Neural crest cell (in vitro differentiated cells): ENCODE results near the gene PANX2. TPM values are rescaled to one million over a fixed set of nuclear protein-coding genes. Genes with fewer than 3 reads are reported as not detected.

Source experiments
- DNase-seq: peaks from one replicate; pipeline ENCODE4 v3.0.0; 2021; ENCODE audit warnings: low read depth, mixed read lengths, low spot score
- H3K27ac Mint-ChIP-seq: one replicate; pipeline ENCODE4 v1.8.0; 2021; ENCODE audit warnings: mild to moderate bottlenecking, mixed read lengths; ENCODE audit not compliant: unreplicated experiment
- H3K27me3 Mint-ChIP-seq: 2 replicates; pipeline ENCODE4 v1.8.0; 2021; ENCODE audit warnings: low read depth, mild to moderate bottlenecking, mixed read lengths
- H3K36me3 Mint-ChIP-seq: 2 replicates; pipeline ENCODE4 v1.8.0; 2021; ENCODE audit warnings: low read depth, mild to moderate bottlenecking, mixed read lengths
- H3K4me1 Mint-ChIP-seq: 2 replicates; pipeline ENCODE4 v1.8.0; 2021; ENCODE audit warnings: mixed read lengths
- H3K4me3 Mint-ChIP-seq: one replicate; pipeline ENCODE4 v1.8.0; 2021; ENCODE audit warnings: mild to moderate bottlenecking, mixed read lengths
- H3K9me3 Mint-ChIP-seq: 2 replicates; pipeline ENCODE4 v1.8.0; 2021; ENCODE audit warnings: mixed read lengths
- total RNA-seq: library from RNA; stranded (reverse); gene quantifications from 2 replicates; pipeline ENCODE4 v1.2.1, GENCODE V29; 2021
- TF ChIP-seq, protein P1 (sequence below): fragments of 200-600 bp; sonication (generic); conservative IDR thresholded peaks from 2 replicates; pipeline ENCODE4 v1.5.0; 2021; ENCODE audit warnings: antibody characterized with exemption, mild to moderate bottlenecking

Gene PANX2
- total RNA-seq, 1 donor from 2014 or later: 2.5 TPM

DNA sequence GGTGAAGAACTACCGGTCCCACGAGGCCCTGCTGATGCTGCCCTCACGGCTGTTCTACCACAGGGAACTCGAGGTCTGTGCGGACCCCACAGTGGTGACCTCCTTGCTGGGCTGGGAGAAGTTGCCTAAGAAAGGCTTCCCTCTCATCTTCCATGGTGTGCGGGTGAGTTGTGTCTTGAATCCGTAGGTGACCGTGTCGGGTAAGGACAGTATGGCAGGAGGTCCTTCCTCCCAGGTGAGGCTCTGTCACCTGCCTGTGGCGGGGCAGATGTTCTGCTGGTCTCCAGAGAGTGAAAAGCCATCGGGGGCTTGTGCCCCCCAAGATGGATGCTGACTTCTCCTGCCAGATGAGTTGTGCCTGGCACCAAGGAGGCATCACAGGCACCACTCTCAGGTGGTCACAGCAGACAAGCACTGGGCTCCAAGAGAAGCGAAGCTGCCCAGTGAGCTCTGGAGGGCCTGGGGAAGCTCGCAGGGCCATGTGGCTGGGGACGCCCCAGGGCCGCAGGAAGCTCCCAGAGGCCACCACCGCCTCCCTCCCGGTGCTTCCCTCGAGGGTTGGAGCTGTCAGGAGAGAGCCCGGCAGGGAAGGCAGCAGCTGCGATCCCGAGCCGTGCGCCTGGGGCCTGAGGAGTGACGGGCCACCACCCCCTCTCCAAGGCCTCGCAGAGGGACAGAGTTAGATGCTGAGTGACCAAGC, 17.3 kb upstream of the PANX2 start:
- no peak overlapping the region for H3K27ac Mint-ChIP-seq
- no peaks in the 10 kb centered on the region for H3K36me3 Mint-ChIP-seq
- TF ChIP-seq, protein P1, sequence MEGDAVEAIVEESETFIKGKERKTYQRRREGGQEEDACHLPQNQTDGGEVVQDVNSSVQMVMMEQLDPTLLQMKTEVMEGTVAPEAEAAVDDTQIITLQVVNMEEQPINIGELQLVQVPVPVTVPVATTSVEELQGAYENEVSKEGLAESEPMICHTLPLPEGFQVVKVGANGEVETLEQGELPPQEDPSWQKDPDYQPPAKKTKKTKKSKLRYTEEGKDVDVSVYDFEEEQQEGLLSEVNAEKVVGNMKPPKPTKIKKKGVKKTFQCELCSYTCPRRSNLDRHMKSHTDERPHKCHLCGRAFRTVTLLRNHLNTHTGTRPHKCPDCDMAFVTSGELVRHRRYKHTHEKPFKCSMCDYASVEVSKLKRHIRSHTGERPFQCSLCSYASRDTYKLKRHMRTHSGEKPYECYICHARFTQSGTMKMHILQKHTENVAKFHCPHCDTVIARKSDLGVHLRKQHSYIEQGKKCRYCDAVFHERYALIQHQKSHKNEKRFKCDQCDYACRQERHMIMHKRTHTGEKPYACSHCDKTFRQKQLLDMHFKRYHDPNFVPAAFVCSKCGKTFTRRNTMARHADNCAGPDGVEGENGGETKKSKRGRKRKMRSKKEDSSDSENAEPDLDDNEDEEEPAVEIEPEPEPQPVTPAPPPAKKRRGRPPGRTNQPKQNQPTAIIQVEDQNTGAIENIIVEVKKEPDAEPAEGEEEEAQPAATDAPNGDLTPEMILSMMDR: no peak
- H3K9me3 Mint-ChIP-seq: no peaks in the 10 kb centered on the region
- DNase-seq: no peak
- no peak overlapping the region for H3K4me3 Mint-ChIP-seq
- peaks cover 13% of the 10 kb centered on the region for H3K27me3 Mint-ChIP-seq
- H3K4me1 Mint-ChIP-seq: no peaks in the 10 kb centered on the region

DNA sequence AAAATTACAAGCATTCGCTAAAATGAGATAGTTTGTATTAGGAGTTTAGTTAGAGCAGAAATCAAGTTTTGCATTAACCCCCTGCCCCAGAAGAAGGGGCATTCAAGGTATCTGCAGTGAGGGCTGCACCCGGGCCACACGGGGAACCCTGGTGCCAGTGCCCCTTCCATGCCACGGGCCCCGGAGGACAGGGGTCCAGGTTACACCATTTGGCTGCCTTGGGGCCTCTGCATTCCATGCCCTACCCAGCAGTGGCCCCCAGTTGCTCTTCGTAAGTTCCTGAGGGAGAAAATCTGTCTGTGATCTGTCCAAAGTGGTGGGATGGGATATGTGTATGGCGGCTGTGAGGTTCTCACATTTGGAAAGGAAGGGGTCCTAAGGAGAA, 16.8 kb upstream of the PANX2 start:
- H3K36me3 Mint-ChIP-seq: no peaks in the 10 kb centered on the region

DNA sequence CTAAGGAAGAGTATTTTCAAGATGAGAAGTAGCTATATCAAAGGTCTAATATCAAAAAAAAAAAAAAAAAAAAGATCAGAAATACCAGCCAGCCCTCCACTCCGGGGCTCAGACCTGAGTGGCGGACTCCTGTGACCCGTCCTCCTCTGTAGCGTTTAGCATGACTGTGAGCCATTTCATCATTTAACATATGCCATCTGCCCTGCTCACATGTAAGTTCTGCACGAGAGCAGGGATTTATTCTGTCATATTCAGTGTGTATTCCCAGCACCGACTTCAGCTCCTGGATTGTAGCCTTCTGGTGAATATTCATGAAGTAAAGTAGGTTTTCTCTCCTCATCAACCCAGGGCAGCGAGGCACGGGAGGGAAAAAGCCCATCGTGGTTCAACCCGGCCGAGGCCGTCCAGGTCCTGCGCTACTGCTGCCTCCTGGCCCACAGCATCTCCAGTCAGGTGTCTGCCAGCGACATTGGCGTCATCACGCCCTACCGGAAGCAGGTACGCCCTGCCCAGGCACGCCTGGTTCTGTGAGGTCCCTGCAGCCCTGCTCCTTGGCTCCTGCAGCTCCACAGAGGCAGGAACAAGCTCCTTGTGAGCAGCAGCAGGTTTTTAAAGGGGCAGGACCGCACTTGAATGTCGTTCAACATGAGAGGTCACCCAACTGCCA, 12.7 kb upstream of the PANX2 start:
- Mint-ChIP-seq H3K36me3 (no peaks in the 10 kb centered on the region), H3K27me3 (peaks cover 27% of the 10 kb centered on the region), H3K4me3 (no peak overlapping the region), H3K9me3 (no peaks in the 10 kb centered on the region), H3K4me1 (no peaks in the 10 kb centered on the region), H3K27ac (no peak overlapping the region)
- DNase-seq: no peak
- TF ChIP-seq, protein P1: no peak

More for the DNA sequence above, 16.8 kb upstream of the PANX2 start:
- TF ChIP-seq, protein P1: no peak
- peaks cover 16% of the 10 kb centered on the region for H3K27me3 Mint-ChIP-seq
- no peak overlapping the region for H3K4me3 Mint-ChIP-seq
- no peaks in the 10 kb centered on the region for H3K4me1 Mint-ChIP-seq
- H3K9me3 Mint-ChIP-seq: no peaks in the 10 kb centered on the region
- no peak for DNase-seq
- H3K27ac Mint-ChIP-seq: no peak overlapping the region

DNA sequence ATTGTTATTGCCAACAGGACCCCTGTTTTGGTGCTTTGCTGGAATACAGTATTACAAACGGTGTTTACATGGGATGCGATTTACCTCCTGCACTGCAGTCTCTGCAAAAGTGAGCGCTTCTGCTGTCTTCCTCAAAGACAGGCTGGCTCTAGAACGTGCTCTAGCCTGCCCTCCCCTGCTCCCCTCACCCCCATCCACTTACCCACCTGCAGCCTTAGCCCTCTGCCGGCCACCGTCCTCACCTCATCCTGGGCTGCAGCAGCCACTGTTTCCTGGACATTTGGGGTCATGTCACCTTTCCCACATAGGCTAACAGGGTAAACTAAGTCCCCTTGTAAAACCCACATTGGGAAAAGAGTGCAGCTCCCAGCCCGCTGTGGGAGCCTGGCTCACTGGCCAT, 9.6 kb upstream of the PANX2 start:
- no peak for DNase-seq
- H3K36me3 Mint-ChIP-seq: no peaks in the 10 kb centered on the region
- peak overlapping the region; percentile 19 for H3K27ac Mint-ChIP-seq
- peaks cover 36% of the 10 kb centered on the region for H3K27me3 Mint-ChIP-seq
- no peaks in the 10 kb centered on the region for H3K4me1 Mint-ChIP-seq
- H3K9me3 Mint-ChIP-seq: no peaks in the 10 kb centered on the region
- TF ChIP-seq, protein P1: no peak
- no peak overlapping the region for H3K4me3 Mint-ChIP-seq

DNA sequence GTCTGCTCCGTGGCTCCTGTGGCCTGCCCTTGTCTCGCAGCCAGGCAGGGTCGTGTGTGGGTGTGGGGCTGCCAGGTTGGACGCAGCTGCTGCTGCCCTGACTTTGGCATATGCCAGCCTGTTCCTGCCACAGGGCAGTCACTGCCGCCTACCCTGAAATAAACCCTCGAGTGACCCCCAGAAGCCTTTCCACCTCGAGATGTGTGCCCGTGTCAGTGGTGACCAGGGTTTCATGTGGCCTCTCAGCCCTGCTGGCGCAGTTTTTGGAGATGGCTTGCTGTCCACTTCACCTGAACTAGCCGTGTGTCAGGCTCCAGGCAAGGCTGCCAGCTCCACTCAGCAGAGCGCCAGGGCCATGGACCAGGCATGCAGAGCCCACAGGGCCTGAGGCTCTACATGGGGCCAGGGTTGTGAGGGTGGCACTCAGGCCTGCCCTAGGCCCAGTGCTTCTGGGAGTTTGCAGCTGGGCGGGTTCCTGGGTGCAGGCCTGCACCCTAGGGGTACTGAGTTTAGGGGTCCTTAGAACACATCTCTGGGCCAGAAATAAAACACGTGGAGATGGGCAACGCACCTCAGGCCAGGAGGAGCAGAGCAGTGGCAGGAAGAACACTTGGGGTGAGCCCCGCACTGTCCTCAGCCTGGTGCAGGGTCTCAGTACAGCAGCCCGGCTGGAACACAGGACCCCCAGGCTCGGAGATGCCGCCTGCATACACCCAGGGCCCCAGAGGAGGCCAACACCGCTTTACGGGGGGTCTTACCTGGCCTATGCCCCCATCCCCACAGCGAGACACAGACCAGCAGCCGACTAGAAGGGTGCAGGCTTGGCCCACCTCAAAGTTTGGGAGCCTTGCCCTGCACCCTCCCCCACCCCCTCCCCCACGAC, 8.8 kb upstream of the PANX2 start:
- Mint-ChIP-seq H3K36me3 (no peaks in the 10 kb centered on the region), H3K27me3 (peaks cover 37% of the 10 kb centered on the region), H3K9me3 (no peaks in the 10 kb centered on the region), H3K4me3 (no peak overlapping the region), H3K4me1 (no peaks in the 10 kb centered on the region), H3K27ac (no peak overlapping the region)
- TF ChIP-seq, protein P1: no peak
- no peak for DNase-seq
